Iris pigment epithelial cell (primary cell): Measurements from ENCODE around the gene PIANP.

ENCODE experiments used
- DNase-seq: peaks from one replicate; pipeline ENCODE4 v3.0.0-alpha.2; 2011; ENCODE audit warnings: low read depth

The PIANP gene

GRCh38 chr12:6667559-6668210, 32.9 kb downstream of the PIANP start:
- no peak for DNase-seq

GRCh38 chr12:6666211-6666610, 34.4 kb downstream of the PIANP start:
- DNase-seq = peak; percentile 23

- peak; percentile 9 for DNase-seq
Observed at GRCh38 chr12:6664902-6665301, 35.7 kb downstream of the PIANP start.

- peak; percentile 100 for DNase-seq
Observed at GRCh38 chr12:6662906-6663742, 37.5 kb downstream of the PIANP start, which contains the start of gene ING4. TSS of gene ING4 (minus strand) at chr12:6663119. CDS start at chr12:6663101, 18 bp downstream.

- no peak for DNase-seq
Observed at GRCh38 chr12:6662602-6662905, 38.1 kb downstream of the PIANP start.

GRCh38 chr12:6653987-6654386, 46.6 kb downstream of the PIANP start:
- no peak for DNase-seq

GRCh38 chr12:6653342-6653741, 47.3 kb downstream of the PIANP start:
- no peak for DNase-seq

- DNase-seq = no peak
Observed at GRCh38 chr12:6652391-6652790, 48.2 kb downstream of the PIANP start.

- no peak for DNase-seq
Observed at GRCh38 chr12:6650832-6651231, 49.8 kb downstream of the PIANP start.

- peak; percentile 43 for DNase-seq
Observed at GRCh38 chr12:6647083-6647604, 53.5 kb downstream of the PIANP start, which contains the start of gene ACRBP. TSS of gene ACRBP (minus strand) at chr12:6647432. CDS start at chr12:6647366, 66 bp downstream.

- DNase-seq = no peak
Observed at GRCh38 chr12:6646276-6647082, 54.1 kb downstream of the PIANP start.

- no peak for DNase-seq
Observed at GRCh38 chr12:6644903-6645302, 55.7 kb downstream of the PIANP start.

GRCh38 chr12:6644257-6644596, 56.4 kb downstream of the PIANP start:
- DNase-seq = no peak
